ENCODE data around the gene FCHSD1. TPM values are rescaled to one million over a fixed set of nuclear protein-coding genes. Genes with fewer than 3 reads are reported as not detected.
A peak's percentile ranks its signal among the peaks of the same experiment; 100 is the strongest.

Gene FCHSD1
- total RNA-seq, 1 experiment from 2014 or later: 23.1 TPM

- Histone ChIP-seq H2BK5ac (ENCODE audit: insufficient read length, low read length) (no peak overlapping the region), H3K18ac (ENCODE audit: insufficient read length, low read depth, low read length) (no peak overlapping the region), H4K8ac (replicated peaks; ENCODE audit: insufficient read length, low read depth, low read length) (no peak overlapping the region), H2AK5ac (ENCODE audit: insufficient read length, low read length) (no peak overlapping the region), H3K79me1 (ENCODE audit: insufficient read depth, low read depth, low read length, poor library complexity, severe bottlenecking) (no peaks in the 10 kb centered on the region), H3K4me1 (ENCODE audit: insufficient read depth, low read length) (peaks cover 4% of the 10 kb centered on the region; the same call in 1 of the 2 replicates), H3K4ac (ENCODE audit: low read depth, low read length) (no peak overlapping the region), H3K9ac (ENCODE audit: extremely low read depth, insufficient read length, low read length) (no peak overlapping the region), H2AFZ (ENCODE audit: low read length) (no peak overlapping the region), H3K27ac (ENCODE audit: insufficient read length, low read depth, low read length) (no peak overlapping the region), H3K23me2 (ENCODE audit: insufficient read length, low read depth, low read length, poor library complexity, severe bottlenecking) (no peaks in the 10 kb centered on the region), H2BK15ac (ENCODE audit: low read depth, low read length) (no peak overlapping the region), H2BK120ac (ENCODE audit: low read depth, low read length, poor library complexity, severe bottlenecking) (no peak overlapping the region), H2BK12ac (ENCODE audit: insufficient read length, low read depth, low read length) (no peak overlapping the region), H4K20me1 (ENCODE audit: control insufficient read depth, insufficient read depth, insufficient read length) (no peaks in the 10 kb centered on the region), H4K91ac (ENCODE audit: insufficient read length, low read depth, low read length) (no peak overlapping the region), H3K4me2 (ENCODE audit: insufficient read depth, insufficient read length, low read length) (no peak overlapping the region), H3K27me3 (ENCODE audit: insufficient read depth, low read length) (no peaks in the 10 kb centered on the region), H3K79me2 (ENCODE audit: insufficient read depth, low read length) (no peaks in the 10 kb centered on the region), H3K56ac (ENCODE audit: insufficient read length, low read depth, low read length) (no peak overlapping the region), H4K5ac (ENCODE audit: insufficient read length, low read depth, low read length) (no peak overlapping the region), H3K14ac (ENCODE audit: insufficient read depth, low read length) (no peak overlapping the region), H3T11ph (ENCODE audit: low read length) (no peak overlapping the region), H3K23ac (ENCODE audit: insufficient read length, low read depth, low read length) (no peak overlapping the region), H3K9me3 (ENCODE audit: control insufficient read depth, low read depth, low read length) (no peaks in the 10 kb centered on the region), H2BK20ac (ENCODE audit: low read depth, low read length, poor library complexity, severe bottlenecking) (no peak overlapping the region)
- no peaks in the 10 kb centered on the region for H3K36me3 Mint-ChIP-seq (ENCODE audit: insufficient read depth in 1 of 3, low read depth in 3 of 3)
- no peak for TF ChIP-seq CTCF (conservative IDR thresholded peaks at IDR 0.05)
- H3K27ac Mint-ChIP-seq: no peak overlapping the region; a peak in 1 of 7 replicates
- no CpG with 5 or more reads among the region's 25 CpGs for WGBS (ENCODE audit: extremely low coverage, insufficient read length, low lambda C conversion rate)
- H3K27me3 Mint-ChIP-seq (ENCODE audit: low read depth): peaks cover 34% of the 10 kb centered on the region
- no peak for DNase-seq
- peaks cover 28 to 36% of the 10 kb centered on the region in 2 experiments for H3K4me1 Mint-ChIP-seq
- no peaks in the 10 kb centered on the region for H3K9me3 Mint-ChIP-seq
- peak overlapping the region in 1 of 2 experiments; percentile 78; a peak in 3 of 5 replicates for H3K4me3 Mint-ChIP-seq
These were observed 41.9 kb upstream of the FCHSD1 start for GRCh38 chr5:141692919-141693725.
